ENCODE results near the gene ZNF621.

The ZNF621 gene

GRCh38 chr3:40524568-40525285, at the start of gene ZNF621:
TSS of gene ZNF621 (plus strand) at chr3:40524960. CDS start at chr3:40525841, 881 bp downstream.
- DNase-seq, result peak; percentile 76 to 82

- peak; percentile 44 to 45 for DNase-seq
These were observed 48.0 kb upstream of the ZNF621 start, which contains the start of gene ZNF619 for GRCh38 chr3:40476478-40477470. TSS of gene ZNF619 (plus strand) at chr3:40477122. CDS start at chr3:40477980, 858 bp downstream.

GRCh38 chr3:40477666-40478065, 47.1 kb upstream of the ZNF621 start:
- no peak for DNase-seq

GRCh38 chr3:40487172-40487571, 37.6 kb upstream of the ZNF621 start:
- no peak for DNase-seq

GRCh38 chr3:40490916-40491315, 33.8 kb upstream of the ZNF621 start:
- no peak for DNase-seq

GRCh38 chr3:40494698-40495097, 30.1 kb upstream of the ZNF621 start:
- no peak for DNase-seq

- no peak for DNase-seq
These were observed 27.5 kb upstream of the ZNF621 start for GRCh38 chr3:40497288-40497687.

GRCh38 chr3:40499952-40500351, 24.8 kb upstream of the ZNF621 start:
- DNase-seq, result no peak

- DNase-seq, result no peak
These were observed 22.7 kb upstream of the ZNF621 start for GRCh38 chr3:40502034-40502433.

GRCh38 chr3:40504636-40505430, 19.9 kb upstream of the ZNF621 start:
- DNase-seq, result no peak

- DNase-seq, result peak; percentile 46 to 55
These were observed 18.9 kb upstream of the ZNF621 start, which contains the start of gene ZNF620 for GRCh38 chr3:40505599-40506462. TSS of gene ZNF620 (plus strand) at chr3:40506039. CDS start at chr3:40506353, 314 bp downstream.

GRCh38 chr3:40511031-40511718, 13.6 kb upstream of the ZNF621 start:
- no peak for DNase-seq

GRCh38 chr3:40516201-40516600, 8.6 kb upstream of the ZNF621 start:
- DNase-seq, result no peak

GRCh38 chr3:40518067-40518466, 6.7 kb upstream of the ZNF621 start:
- DNase-seq, result no peak

- DNase-seq, result no peak
These were observed 5.9 kb upstream of the ZNF621 start for GRCh38 chr3:40518848-40519247.

- DNase-seq, result no peak
These were observed 3.5 kb upstream of the ZNF621 start for GRCh38 chr3:40521254-40521653.

GRCh38 chr3:40523781-40524180, 979 bp upstream of the ZNF621 start:
- DNase-seq, result no peak

GRCh38 chr3:40524222-40524567, 565 bp upstream of the ZNF621 start:
- no peak for DNase-seq

- no peak for DNase-seq
These were observed 3.7 kb downstream of the ZNF621 start for GRCh38 chr3:40528426-40528825.

GRCh38 chr3:40532252-40532651, 7.5 kb downstream of the ZNF621 start:
- DNase-seq, result no peak

GRCh38 chr3:40534283-40534682, 9.5 kb downstream of the ZNF621 start:
- no peak for DNase-seq
